NB4 (cell line): ENCODE measurements around the gene PLK2.

Experiments
- DNase-seq: peaks from one replicate; pipeline ENCODE4 v3.0.0; 2010; ENCODE audit warnings: low read depth
- H3K4me3 ChIP-seq: one replicate; pipeline ENCODE4 v1.5.1; 2011; ENCODE audit warnings: mild to moderate bottlenecking, low read depth, low read length, moderate library complexity
- CTCF ChIP-seq: IDR thresholded peaks from one replicate; pipeline ENCODE4 v1.5.1; 2012; ENCODE audit warnings: low read depth, low read length
- MAX ChIP-seq: IDR thresholded peaks from 2 replicates; pipeline ENCODE4 v1.6.1; 2011; ENCODE audit warnings: low read depth, low read length
- MYC ChIP-seq: IDR thresholded peaks from 2 replicates; pipeline ENCODE4 v1.6.1; 2011; ENCODE audit warnings: low read depth, low read length
- POLR2A ChIP-seq: IDR thresholded peaks from 2 replicates; pipeline ENCODE4 v1.6.1; 2011; ENCODE audit warnings: mild to moderate bottlenecking; ENCODE audit not compliant: insufficient read length; ENCODE audit errors: extremely low read depth

Gene PLK2

GRCh38 chr5:58462154-58462553, 2.3 kb upstream of the PLK2 start:
- no peak for DNase-seq
- H3K4me3 ChIP-seq: no peak overlapping the region
- TF ChIP-seq MYC: no peak
- TF ChIP-seq CTCF: no peak
- no peak for TF ChIP-seq POLR2A
- no peak for TF ChIP-seq MAX

GRCh38 chr5:58460732-58461286, 923 bp upstream of the PLK2 start:
- TF ChIP-seq MYC: 0 out of 2 replicates have a peak, but pooled peaks have one; percentile 12
- TF ChIP-seq MAX: no peak
- peak; percentile 66 for TF ChIP-seq CTCF
- no peak for TF ChIP-seq POLR2A
- peak overlapping the region; percentile 35 for H3K4me3 ChIP-seq
- DNase-seq: peak; percentile 87

GRCh38 chr5:58459146-58460001, 512 bp downstream of the PLK2 start:
- TF ChIP-seq MYC: no peak
- TF ChIP-seq MAX: no peak
- TF ChIP-seq CTCF: no peak
- no peak for TF ChIP-seq POLR2A
- peak overlapping the region; percentile 35 for H3K4me3 ChIP-seq
- DNase-seq: no peak

GRCh38 chr5:58458743-58459145, 1.1 kb downstream of the PLK2 start:
- no peak overlapping the region for H3K4me3 ChIP-seq
- TF ChIP-seq CTCF (no peak), MAX (no peak), POLR2A (no peak), MYC (no peak)
- no peak for DNase-seq

GRCh38 chr5:58458141-58458742, 1.6 kb downstream of the PLK2 start:
- no peak for DNase-seq
- no peak overlapping the region for H3K4me3 ChIP-seq
- TF ChIP-seq MYC (no peak), CTCF (no peak), MAX (no peak), POLR2A (no peak)
